DOHH2 (cell line): ENCODE results near the gene HSBP1.

Experiments used
- EZH2phosphoT487 ChIP-seq: fragments of 200-600 bp; sonication (generic); IDR thresholded peaks from 2 replicates; pipeline ENCODE4 v1.6.1; 2017; ENCODE audit warnings: borderline replicate concordance, mild to moderate bottlenecking, antibody characterized with exemption, low read length, moderate library complexity, mixed read lengths
- TF ChIP-seq, protein P1 (sequence below): fragments of 200-600 bp; sonication (generic); IDR thresholded peaks from one replicate; pipeline ENCODE4 v1.5.1; 2014; ENCODE audit warnings: antibody characterized with exemption, mild to moderate bottlenecking, low read depth, low read length; ENCODE audit not compliant: poor library complexity, severe bottlenecking

DNA sequence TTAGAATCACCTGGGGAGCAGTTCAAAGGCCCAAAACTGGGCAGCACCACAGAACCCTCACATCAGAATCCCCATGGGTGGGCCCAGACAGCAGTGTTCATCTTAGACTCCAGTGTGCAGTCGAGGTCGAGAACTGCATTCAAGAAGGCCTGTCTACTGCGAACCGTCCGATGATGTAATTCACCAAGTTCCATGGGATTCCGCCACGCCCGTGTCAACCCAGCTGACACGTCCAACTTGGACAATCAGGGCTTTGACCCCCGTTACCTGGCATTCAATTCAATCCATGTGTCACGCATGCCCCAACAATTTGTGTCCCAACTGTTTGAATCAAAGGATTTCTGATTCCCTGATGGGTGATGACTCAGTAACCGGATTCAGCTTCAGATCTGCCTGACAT is 9.2 kb downstream of the HSBP1 start:
- TF ChIP-seq, protein P1, sequence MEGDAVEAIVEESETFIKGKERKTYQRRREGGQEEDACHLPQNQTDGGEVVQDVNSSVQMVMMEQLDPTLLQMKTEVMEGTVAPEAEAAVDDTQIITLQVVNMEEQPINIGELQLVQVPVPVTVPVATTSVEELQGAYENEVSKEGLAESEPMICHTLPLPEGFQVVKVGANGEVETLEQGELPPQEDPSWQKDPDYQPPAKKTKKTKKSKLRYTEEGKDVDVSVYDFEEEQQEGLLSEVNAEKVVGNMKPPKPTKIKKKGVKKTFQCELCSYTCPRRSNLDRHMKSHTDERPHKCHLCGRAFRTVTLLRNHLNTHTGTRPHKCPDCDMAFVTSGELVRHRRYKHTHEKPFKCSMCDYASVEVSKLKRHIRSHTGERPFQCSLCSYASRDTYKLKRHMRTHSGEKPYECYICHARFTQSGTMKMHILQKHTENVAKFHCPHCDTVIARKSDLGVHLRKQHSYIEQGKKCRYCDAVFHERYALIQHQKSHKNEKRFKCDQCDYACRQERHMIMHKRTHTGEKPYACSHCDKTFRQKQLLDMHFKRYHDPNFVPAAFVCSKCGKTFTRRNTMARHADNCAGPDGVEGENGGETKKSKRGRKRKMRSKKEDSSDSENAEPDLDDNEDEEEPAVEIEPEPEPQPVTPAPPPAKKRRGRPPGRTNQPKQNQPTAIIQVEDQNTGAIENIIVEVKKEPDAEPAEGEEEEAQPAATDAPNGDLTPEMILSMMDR = no peak
- TF ChIP-seq EZH2phosphoT487 = no peak
